Upper lobe of left lung (tissue), 4 donors: ENCODE results near the gene GEMIN5.

Source experiments
- CTCF ChIP-seq, 6 experiments: fragments of 450-650 bp in 4 of 6; fragments of 200-600 bp in 2 of 6; sonication (generic) in 2 of 6; IDR thresholded peaks; one replicate each; pipeline ENCODE4 v1.5.1; 2016 to 2019; ENCODE audit warnings: antibody characterized with exemption in 6 of 6
- POLR2A ChIP-seq, 4 donors: fragments of 450-650 bp; IDR thresholded peaks; one replicate each; pipeline ENCODE4 v1.5.1; 2016 to 2017; ENCODE audit warnings: antibody characterized with exemption in 4 of 4, mild to moderate bottlenecking in 2 of 4
- POLR2AphosphoS5 ChIP-seq, 2 donors: sonication (generic); formaldehyde crosslinking; IDR thresholded peaks; one replicate each; pipeline ENCODE4 v1.5.1; 2017; ENCODE audit warnings: antibody characterized with exemption in 2 of 2

- TF ChIP-seq POLR2A (IDR thresholded peaks at IDR 0.05) (no peak), CTCF (IDR thresholded peaks at IDR 0.05) (no peak), POLR2AphosphoS5 (IDR thresholded peaks at IDR 0.05) (peak in 1 of 2 donors; percentile 63)
Measured at GRCh38 chr5:154844809-154845208, 93.2 kb downstream of the GEMIN5 start.
